Heart right ventricle (tissue), 16 donors: ENCODE data around the gene FGGY. TPM values are rescaled to one million over a fixed set of nuclear protein-coding genes. Genes with fewer than 3 reads are reported as not detected.

ENCODE experiments used
- ATAC-seq, 8 donors: fragments of 200-7000 bp; cut with Tn5 transposase; one replicate each; pipeline ENCODE4 v1.9.1; 2020; ENCODE audit warnings: mild to moderate bottlenecking in 8 of 8, moderate library complexity in 8 of 8, moderate number of reproducible peaks in 1 of 8
- DNase-seq, 2 donors: peaks; one replicate each; pipeline ENCODE4 v3.0.0-alpha.2; 2020
- H3K27ac ChIP-seq, 10 donors: fragments of 200-600 bp; sonication (generic) in 2 of 10; one replicate each; pipeline versions ENCODE4 v1.5.0 to v1.8.0; 2020 to 2022; ENCODE audit warnings: mild to moderate bottlenecking in 3 of 10
- H3K27me3 ChIP-seq, 7 donors: fragments of 200-600 bp; one replicate each; pipeline ENCODE4 v1.8.0; 2021 to 2022; ENCODE audit warnings: mild to moderate bottlenecking in 2 of 7
- H3K36me3 ChIP-seq, 9 donors: fragments of 200-600 bp; sonication (generic) in 1 of 9; one replicate each; pipeline versions ENCODE4 v1.5.0 to v1.8.0; 2020 to 2022; ENCODE audit warnings: mild to moderate bottlenecking in 2 of 9
- H3K4me1 ChIP-seq, 9 donors: fragments of 200-600 bp; sonication (generic) in 1 of 9; one replicate each; pipeline versions ENCODE4 v1.5.0 to v1.8.0; 2020 to 2022; ENCODE audit warnings: mild to moderate bottlenecking in 4 of 9
- H3K4me3 ChIP-seq, 10 donors: fragments of 200-600 bp; sonication (generic) in 2 of 10; one replicate each; pipeline versions ENCODE4 v1.5.0 to v1.8.0; 2020 to 2022; ENCODE audit warnings: mild to moderate bottlenecking in 7 of 10, moderate library complexity in 2 of 10
- H3K9me3 ChIP-seq, 11 donors: fragments of 200-600 bp in 10 of 11; sonication (generic) in 2 of 11; one replicate each; pipeline versions ENCODE4 v1.5.0 to v1.8.0; 2013 to 2022; ENCODE audit warnings: mild to moderate bottlenecking in 2 of 11, control low read depth in 1 of 11, moderate library complexity in 1 of 11
- WGBS, 2 donors: extraction: QIAGEN DNeasy Blood & Tissue Kit; methylation state at CpG; one replicate each; pipeline ENCODE4 v1.1.7; 2013; ENCODE audit warnings: inconsistent platforms in 1 of 2; 5-methylcytosine and 5-hydroxymethylcytosine counted together
- intact Hi-C, 10 donors: fragments of 100-400 bp; cut with DNase I; formaldehyde crosslinking; loops; one replicate each; pipeline versions ENCODE4 v1.11.1 to v1.14.2; 2022
- polyA plus RNA-seq, 2 donors: library from polyadenylated mRNA; stranded (reverse); fragments of 200-250 nt; gene quantifications; one replicate each; pipeline ENCODE4 v1.2.3, GENCODE V29; 2013
- total RNA-seq, 10 donors: library from RNA; stranded (reverse); fragmentation: NEBNext Ultra II Directional in 3 of 10; extraction: Animal tissue kit (Norgen Biotek cat#: 25700) in 3 of 10; gene quantifications; one replicate each; pipeline versions ENCODE4 v1.2.1 to v1.2.4, GENCODE V29; 2021 to 2023
- TF ChIP-seq, protein P1 (sequence below), 9 donors: fragments of 200-600 bp; sonication (generic) in 2 of 9; IDR thresholded peaks; one replicate each; pipeline versions ENCODE4 v1.5.0 to v1.8.0; 2021 to 2022; ENCODE audit warnings: antibody characterized with exemption in 9 of 9, mild to moderate bottlenecking in 5 of 9, moderate library complexity in 1 of 9
- donor health status: Arrhythmogenic right ventricular cardiomyopathy.
- donor health status: ischemic (EF 13 %, LVEDD 7.1; RV severe dilation, severe dysfunction).
- donor health status: healthy with polysubstance abuse.
- donor health status: DM: no; HTN: yes; CAD: no.
- donor health status: DM: no; HTN: no; CAD: no.
- donor health status: ischemic (EF 25% LVEDD 6.9; RV normal size, moderate dysfunction).
- donor health status: ischemic (EF 25% LVEDD 5.7; RV mildly dilated, moderate dysfunction).
- donor health status: healthy.
- donor health status: DM: yes; HTN: yes; CAD: no.
- donor health status: Ischemic cardiomyopathy.
- donor health status: ischemic (EF 35%, LVEDD 5.7; RV mildly dilated, moderate dysfunction).
- donor health status: nonischemic (EF 11% LVEDD 7.7; RV severe dilation, severe dysfunction).
- donor health status: DM: yes; HTN: yes; CAD: no.
- donor health status: PGD.
- donor health status: ischemic (EF 29% LVEDD 5.4; RV normal size, mild dysfunction).
- donor health status: nonischemic (EF 23%, LVEDD 6.1; RV moderate dilation, normal function).

FGGY gene
- total and polyA plus RNA-seq, 12 donors, result 3.1 to 51.8 (median 34.7) TPM

DNA sequence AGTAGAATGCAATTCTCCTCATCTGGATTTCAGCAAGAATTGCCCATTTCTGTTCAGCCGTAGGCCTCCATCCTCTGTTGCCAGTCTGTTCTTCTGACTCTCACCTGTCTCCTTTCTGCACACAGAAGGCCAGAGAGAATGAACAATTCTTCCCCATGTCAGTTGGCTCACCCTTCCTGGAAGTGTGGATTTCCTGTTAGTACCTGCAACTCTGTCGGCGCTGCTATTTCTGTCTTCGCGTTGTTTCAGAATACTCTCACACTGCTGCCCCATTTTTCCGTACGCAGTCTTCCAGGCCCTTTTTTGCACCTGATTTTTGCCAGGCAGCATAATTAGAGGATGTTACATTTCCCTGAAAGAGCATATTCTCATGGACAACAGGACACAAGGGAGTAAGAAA is 200.7 kb downstream of the FGGY start:
- WGBS, 2 donors, result 66 to 67% methylated on average over 7 of the region's 7 CpGs
- no peak for DNase-seq
- Histone ChIP-seq H3K27ac (no peak overlapping the region), H3K4me3 (no peak overlapping the region), H3K4me1 (peaks cover 0 to 38% (median 16%) of the 10 kb centered on the region in 9 donors), H3K36me3 (no peaks in the 10 kb centered on the region), H3K9me3 (peaks cover 0 to 10% (median 0%) of the 10 kb centered on the region in 11 donors), H3K27me3 (no peaks in the 10 kb centered on the region)
- ATAC-seq, result no peak
- intact Hi-C loops, result no loop called here
- TF ChIP-seq, protein P1, sequence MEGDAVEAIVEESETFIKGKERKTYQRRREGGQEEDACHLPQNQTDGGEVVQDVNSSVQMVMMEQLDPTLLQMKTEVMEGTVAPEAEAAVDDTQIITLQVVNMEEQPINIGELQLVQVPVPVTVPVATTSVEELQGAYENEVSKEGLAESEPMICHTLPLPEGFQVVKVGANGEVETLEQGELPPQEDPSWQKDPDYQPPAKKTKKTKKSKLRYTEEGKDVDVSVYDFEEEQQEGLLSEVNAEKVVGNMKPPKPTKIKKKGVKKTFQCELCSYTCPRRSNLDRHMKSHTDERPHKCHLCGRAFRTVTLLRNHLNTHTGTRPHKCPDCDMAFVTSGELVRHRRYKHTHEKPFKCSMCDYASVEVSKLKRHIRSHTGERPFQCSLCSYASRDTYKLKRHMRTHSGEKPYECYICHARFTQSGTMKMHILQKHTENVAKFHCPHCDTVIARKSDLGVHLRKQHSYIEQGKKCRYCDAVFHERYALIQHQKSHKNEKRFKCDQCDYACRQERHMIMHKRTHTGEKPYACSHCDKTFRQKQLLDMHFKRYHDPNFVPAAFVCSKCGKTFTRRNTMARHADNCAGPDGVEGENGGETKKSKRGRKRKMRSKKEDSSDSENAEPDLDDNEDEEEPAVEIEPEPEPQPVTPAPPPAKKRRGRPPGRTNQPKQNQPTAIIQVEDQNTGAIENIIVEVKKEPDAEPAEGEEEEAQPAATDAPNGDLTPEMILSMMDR (IDR thresholded peaks at IDR 0.05), result no peak

DNA sequence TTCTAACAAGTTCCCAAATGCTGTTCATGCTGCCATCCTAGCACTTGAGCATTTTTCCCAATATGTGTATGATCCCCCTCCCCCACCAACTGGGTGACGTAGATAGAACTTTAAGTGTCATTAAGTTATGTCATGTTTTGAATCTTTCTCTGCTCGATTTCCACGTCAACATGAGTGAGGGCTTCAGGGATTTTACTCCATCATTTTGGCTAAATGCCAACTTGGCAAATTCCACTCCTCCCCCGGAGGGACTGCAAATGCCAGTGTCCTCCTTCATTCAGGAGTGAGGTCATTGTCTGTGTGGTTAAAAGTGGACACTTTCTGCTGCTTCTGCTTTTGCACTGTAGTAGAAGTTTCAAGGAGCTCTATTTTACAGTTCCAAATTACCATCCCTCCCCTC is 201.7 kb downstream of the FGGY start:
- intact Hi-C loops, result no loop called here
- peak overlapping the region in 2 of 10 donors; percentile 7 to 66 for H3K27ac ChIP-seq

DNA sequence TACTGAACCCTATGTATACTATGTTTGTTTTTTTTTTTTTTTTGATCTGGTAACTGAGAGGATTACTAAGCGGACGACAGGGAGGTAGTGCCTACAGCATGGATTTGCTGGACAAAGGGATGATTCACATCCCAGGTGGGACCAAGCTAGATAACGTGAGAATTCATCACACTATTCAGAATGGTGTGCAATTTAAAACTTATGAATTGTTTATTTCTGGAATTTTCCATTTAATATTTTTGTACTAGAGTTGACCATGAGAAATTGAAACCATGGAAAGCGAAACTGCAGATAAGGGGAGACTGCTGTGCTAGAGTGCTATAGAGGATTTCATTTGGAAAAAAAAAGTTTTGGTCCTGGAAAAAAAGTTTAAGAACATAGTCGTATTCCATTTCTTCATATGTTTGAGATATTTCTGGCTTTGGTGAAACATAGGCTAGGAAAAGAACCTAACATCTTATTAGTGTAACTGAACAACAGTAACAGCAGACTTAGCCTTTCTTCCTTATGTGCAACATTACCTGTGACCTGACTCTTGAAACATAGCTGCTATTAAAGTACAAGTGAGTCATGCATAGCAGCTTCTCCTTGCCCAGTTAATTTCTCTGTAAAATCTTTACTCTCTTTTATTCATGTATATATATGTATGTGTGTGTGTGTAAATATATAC is 202.5 kb downstream of the FGGY start:
- Histone ChIP-seq H3K27me3 (no peaks in the 10 kb centered on the region), H3K36me3 (no peaks in the 10 kb centered on the region), H3K4me3 (peak overlapping the region in 5 of 10 donors; percentile 8 to 38 (median 16)), H3K27ac (peak overlapping the region in 2 of 10 donors; percentile 7 to 66), H3K9me3 (peaks cover 0 to 10% (median 0%) of the 10 kb centered on the region in 11 donors), H3K4me1 (peaks cover 0 to 30% (median 16%) of the 10 kb centered on the region in 9 donors)
- intact Hi-C loops, result no loop called here
- WGBS, 2 donors, result 69 to 84% methylated on average over 5 of the region's 5 CpGs
- peak in 2 of 8 donors; percentile 14 to 49 for ATAC-seq
- TF ChIP-seq, protein P1 (IDR thresholded peaks at IDR 0.05), result no peak
- DNase-seq, result no peak

More for the DNA sequence above, 201.7 kb downstream of the FGGY start:
- Histone ChIP-seq H3K4me1 (peaks cover 0 to 37% (median 16%) of the 10 kb centered on the region in 9 donors), H3K36me3 (no peaks in the 10 kb centered on the region), H3K9me3 (peaks cover 0 to 10% (median 0%) of the 10 kb centered on the region in 11 donors), H3K4me3 (peak overlapping the region in 1 of 10 donors; percentile 27), H3K27me3 (no peaks in the 10 kb centered on the region)
- ATAC-seq, result peak in 7 of 8 donors; percentile 47 to 82 (median 64)
- 31 to 44% methylated on average over 4 of the region's 4 CpGs for WGBS, 2 donors
- peak in 1 of 2 donors; percentile 14 for DNase-seq
- TF ChIP-seq, protein P1 (IDR thresholded peaks at IDR 0.05), result no peak

DNA sequence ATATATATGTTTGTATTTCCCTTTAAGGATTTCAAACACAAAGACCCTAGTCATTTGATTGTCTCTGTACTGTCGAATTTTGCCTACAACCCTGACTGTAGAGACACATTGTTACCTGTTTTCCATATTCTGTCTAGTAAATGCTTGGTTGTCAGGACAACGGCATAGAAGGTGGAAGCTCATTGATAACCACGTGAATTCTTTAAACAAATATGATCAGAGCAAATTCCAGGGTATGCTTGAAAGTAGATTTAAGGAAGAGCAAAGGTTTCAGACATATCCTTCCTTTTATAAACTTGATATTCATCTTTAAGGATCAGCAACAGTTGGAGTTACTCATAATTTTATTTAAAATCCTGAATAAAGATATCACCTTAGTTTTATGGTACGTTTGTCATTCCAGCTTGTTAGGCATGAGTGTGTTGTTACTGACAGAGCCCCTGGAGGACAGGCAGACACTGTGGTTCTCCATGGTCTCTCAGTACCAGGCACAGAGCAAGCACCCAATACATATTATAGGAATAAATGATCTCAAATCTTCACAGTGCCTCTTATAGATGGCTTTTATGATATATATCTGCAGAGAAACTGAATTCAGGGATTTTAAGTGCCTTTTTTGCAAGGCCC is 203.2 kb downstream of the FGGY start:
- no peak overlapping the region for H3K27ac ChIP-seq

More for the DNA sequence above, 203.2 kb downstream of the FGGY start:
- peaks cover 0 to 26% (median 15%) of the 10 kb centered on the region in 9 donors for H3K4me1 ChIP-seq
- TF ChIP-seq, protein P1 (IDR thresholded peaks at IDR 0.05), result no peak
- H3K4me3 ChIP-seq, result no peak overlapping the region
- H3K27me3 ChIP-seq, result no peaks in the 10 kb centered on the region
- no peak for DNase-seq
- intact Hi-C loops, result no loop called here
- no peak for ATAC-seq
- peaks cover 0 to 10% (median 0%) of the 10 kb centered on the region in 11 donors for H3K9me3 ChIP-seq
- WGBS, 2 donors, result 83 to 86% methylated on average over 4 of the region's 4 CpGs
- no peaks in the 10 kb centered on the region for H3K36me3 ChIP-seq
